Neural cell (in vitro differentiated cells): ENCODE data around the gene GPC5. TPM values are rescaled to one million over a fixed set of nuclear protein-coding genes. Genes with fewer than 3 reads are reported as not detected.

Experiments
- H2AFZ ChIP-seq: fragments of 200-600, 300-800 bp; sonication (generic), shearing (Covaris generic); 2 replicates; pipeline ENCODE4 v1.6.0; 2014; ENCODE audit warnings: low read depth, mild to moderate bottlenecking, antibody characterized with exemption, low read length, moderate library complexity
- H3F3A ChIP-seq: fragments of 200-600 bp; shearing (Covaris generic); 2 replicates; pipeline ENCODE4 v1.6.1; 2016; ENCODE audit warnings: mild to moderate bottlenecking, moderate library complexity, mixed read lengths, antibody characterized with exemption, low read length; ENCODE audit not compliant: insufficient read depth, poor library complexity, severe bottlenecking
- H3K27ac ChIP-seq: fragments of 200-600, 300-800 bp; sonication (generic), shearing (Covaris generic); 2 replicates; pipeline ENCODE4 v1.5.1; 2014; ENCODE audit warnings: mild to moderate bottlenecking, low read length, moderate library complexity
- H3K27me3 ChIP-seq: fragments of 300-800, 200-600 bp; sonication (generic), shearing (Covaris generic); 2 replicates; pipeline ENCODE4 v1.6.0; 2014; ENCODE audit warnings: mild to moderate bottlenecking, low read depth, low read length, moderate library complexity; ENCODE audit not compliant: insufficient read depth
- H3K36me3 ChIP-seq: fragments of 300-800, 200-600 bp; sonication (generic), shearing (Covaris generic); 2 replicates; pipeline ENCODE4 v1.5.1; 2014; ENCODE audit warnings: mild to moderate bottlenecking, antibody characterized with exemption, low read length, moderate library complexity; ENCODE audit not compliant: insufficient read depth
- H3K4me2 ChIP-seq: fragments of 300-800, 200-600 bp; sonication (generic), shearing (Covaris generic); 2 replicates; pipeline ENCODE4 v1.6.0; 2014; ENCODE audit warnings: mild to moderate bottlenecking, low read length
- H3K4me3 ChIP-seq: fragments of 300-800, 200-600 bp; sonication (generic), shearing (Covaris generic); 2 replicates; pipeline ENCODE4 v1.5.1; 2014; ENCODE audit warnings: mild to moderate bottlenecking, low read length, moderate library complexity
- H3K79me2 ChIP-seq: fragments of 200-600 bp; shearing (Covaris generic); replicated peaks from 2 replicates; pipeline ENCODE4 v1.6.0; 2014; ENCODE audit warnings: mild to moderate bottlenecking, low read length, moderate library complexity; ENCODE audit not compliant: insufficient read depth
- H3K9ac ChIP-seq: fragments of 300-800, 200-600 bp; sonication (generic), shearing (Covaris generic); 2 replicates; pipeline ENCODE4 v1.6.1; 2016; ENCODE audit warnings: mild to moderate bottlenecking, low read length, mixed read lengths
- H3K9me2 ChIP-seq: fragments of 200-600 bp; shearing (Covaris generic); 2 replicates; pipeline ENCODE4 v1.6.1; 2016; ENCODE audit warnings: mild to moderate bottlenecking, low read length, mixed read lengths; ENCODE audit not compliant: insufficient read depth
- H3K9me3 ChIP-seq: fragments of 200-600, 300-800 bp; sonication (generic), shearing (Covaris generic); 2 replicates; pipeline ENCODE4 v1.6.1; 2016; ENCODE audit warnings: mild to moderate bottlenecking, mixed run types, low read length, moderate library complexity, mixed read lengths
- H4K20me1 ChIP-seq: fragments of 200-600 bp; shearing (Covaris generic); 2 replicates; pipeline ENCODE4 v1.6.1; 2016; ENCODE audit warnings: mild to moderate bottlenecking, mixed run types; ENCODE audit not compliant: insufficient read depth
- EP300 ChIP-seq: fragments of 450-650 bp; conservative IDR thresholded peaks from 2 replicates; pipeline ENCODE4 v1.6.1; 2014; ENCODE audit warnings: antibody characterized with exemption, mild to moderate bottlenecking, moderate library complexity; ENCODE audit not compliant: poor library complexity, severe bottlenecking
- EZH2 ChIP-seq: fragments of 200-600, 300-800 bp; shearing (Covaris generic), sonication (generic); IDR thresholded peaks from 2 replicates; pipeline ENCODE4 v1.6.1; 2014; ENCODE audit warnings: antibody characterized with exemption, low read length, borderline replicate concordance, mild to moderate bottlenecking; ENCODE audit not compliant: insufficient read depth, poor library complexity, severe bottlenecking
- MXI1 ChIP-seq: fragments of 450-650 bp; conservative IDR thresholded peaks from 2 replicates; pipeline ENCODE4 v1.6.1; 2014; ENCODE audit warnings: antibody characterized with exemption, mild to moderate bottlenecking; ENCODE audit not compliant: poor library complexity, severe bottlenecking
- POLR2AphosphoS5 ChIP-seq: IDR thresholded peaks from 2 replicates; pipeline ENCODE4 v1.6.1; 2012
- RAD21 ChIP-seq: fragments of 450-650 bp; conservative IDR thresholded peaks from 2 replicates; pipeline ENCODE4 v1.6.1; 2014; ENCODE audit warnings: antibody characterized with exemption, mild to moderate bottlenecking, moderate library complexity
- SMC3 ChIP-seq: fragments of 450-650 bp; conservative IDR thresholded peaks from 2 replicates; pipeline ENCODE4 v1.6.1; 2014; ENCODE audit warnings: antibody characterized with exemption, mild to moderate bottlenecking, moderate library complexity; ENCODE audit not compliant: poor library complexity
- TAF1 ChIP-seq: IDR thresholded peaks from 2 replicates; pipeline ENCODE4 v1.6.1; 2012; ENCODE audit warnings: low read depth
- polyA plus RNA-seq: library from polyadenylated mRNA; depleted of rRNA; stranded (reverse); fragments of >200 nt; gene quantifications from 2 replicates; pipeline ENCODE4 v1.2.3, GENCODE V29; 2014
- TF ChIP-seq, protein P1 (sequence below): IDR thresholded peaks from 2 replicates; pipeline ENCODE4 v1.6.1; 2012; ENCODE audit warnings: borderline replicate concordance
- TF ChIP-seq, protein P2 (sequence below): fragments of 450-650 bp; IDR thresholded peaks from 2 replicates; pipeline ENCODE4 v1.5.1; 2014; ENCODE audit warnings: antibody characterized with exemption, mild to moderate bottlenecking, moderate library complexity; ENCODE audit not compliant: poor library complexity, severe bottlenecking

Gene GPC5
- polyA plus RNA-seq, 1 donor from 2014 or later: 5.0 TPM

DNA sequence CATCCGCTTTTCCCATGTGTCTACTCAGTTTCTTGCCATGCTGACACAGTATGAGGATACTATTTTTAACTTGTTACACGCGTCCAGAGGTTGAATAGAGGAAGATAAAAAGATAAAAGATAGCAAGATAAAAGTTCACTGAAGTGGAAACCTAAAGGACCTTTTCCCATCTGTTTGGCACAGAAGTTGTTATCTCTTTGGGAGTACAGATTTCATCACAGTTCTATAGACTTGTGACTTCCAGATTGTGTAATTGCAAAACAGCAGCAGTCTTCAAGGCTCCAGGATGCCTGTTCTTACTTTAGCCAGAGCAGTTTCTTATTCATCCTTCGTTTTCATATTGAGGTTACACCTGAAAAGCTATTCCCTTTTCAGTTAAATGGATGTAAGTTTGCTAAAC is 369.2 kb downstream of the GPC5 start:
- Histone ChIP-seq H4K20me1 (no peaks in the 10 kb centered on the region), H3K9me3 (no peaks in the 10 kb centered on the region), H3K9ac (no peak overlapping the region), H3K79me2 (no peaks in the 10 kb centered on the region), H3K36me3 (no peaks in the 10 kb centered on the region), H3K4me2 (no peak overlapping the region), H3K9me2 (no peaks in the 10 kb centered on the region), H2AFZ (no peak overlapping the region), H3K4me3 (no peak overlapping the region), H3F3A (no peaks in the 10 kb centered on the region), H3K27me3 (no peaks in the 10 kb centered on the region), H3K27ac (no peak overlapping the region)
- TF ChIP-seq MXI1 (no peak), EZH2 (no peak), SMC3 (no peak), EP300 (no peak), POLR2AphosphoS5 (no peak), TAF1 (no peak), RAD21 (no peak)
- TF ChIP-seq, protein P1, sequence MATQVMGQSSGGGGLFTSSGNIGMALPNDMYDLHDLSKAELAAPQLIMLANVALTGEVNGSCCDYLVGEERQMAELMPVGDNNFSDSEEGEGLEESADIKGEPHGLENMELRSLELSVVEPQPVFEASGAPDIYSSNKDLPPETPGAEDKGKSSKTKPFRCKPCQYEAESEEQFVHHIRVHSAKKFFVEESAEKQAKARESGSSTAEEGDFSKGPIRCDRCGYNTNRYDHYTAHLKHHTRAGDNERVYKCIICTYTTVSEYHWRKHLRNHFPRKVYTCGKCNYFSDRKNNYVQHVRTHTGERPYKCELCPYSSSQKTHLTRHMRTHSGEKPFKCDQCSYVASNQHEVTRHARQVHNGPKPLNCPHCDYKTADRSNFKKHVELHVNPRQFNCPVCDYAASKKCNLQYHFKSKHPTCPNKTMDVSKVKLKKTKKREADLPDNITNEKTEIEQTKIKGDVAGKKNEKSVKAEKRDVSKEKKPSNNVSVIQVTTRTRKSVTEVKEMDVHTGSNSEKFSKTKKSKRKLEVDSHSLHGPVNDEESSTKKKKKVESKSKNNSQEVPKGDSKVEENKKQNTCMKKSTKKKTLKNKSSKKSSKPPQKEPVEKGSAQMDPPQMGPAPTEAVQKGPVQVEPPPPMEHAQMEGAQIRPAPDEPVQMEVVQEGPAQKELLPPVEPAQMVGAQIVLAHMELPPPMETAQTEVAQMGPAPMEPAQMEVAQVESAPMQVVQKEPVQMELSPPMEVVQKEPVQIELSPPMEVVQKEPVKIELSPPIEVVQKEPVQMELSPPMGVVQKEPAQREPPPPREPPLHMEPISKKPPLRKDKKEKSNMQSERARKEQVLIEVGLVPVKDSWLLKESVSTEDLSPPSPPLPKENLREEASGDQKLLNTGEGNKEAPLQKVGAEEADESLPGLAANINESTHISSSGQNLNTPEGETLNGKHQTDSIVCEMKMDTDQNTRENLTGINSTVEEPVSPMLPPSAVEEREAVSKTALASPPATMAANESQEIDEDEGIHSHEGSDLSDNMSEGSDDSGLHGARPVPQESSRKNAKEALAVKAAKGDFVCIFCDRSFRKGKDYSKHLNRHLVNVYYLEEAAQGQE: no peak
- TF ChIP-seq, protein P2, sequence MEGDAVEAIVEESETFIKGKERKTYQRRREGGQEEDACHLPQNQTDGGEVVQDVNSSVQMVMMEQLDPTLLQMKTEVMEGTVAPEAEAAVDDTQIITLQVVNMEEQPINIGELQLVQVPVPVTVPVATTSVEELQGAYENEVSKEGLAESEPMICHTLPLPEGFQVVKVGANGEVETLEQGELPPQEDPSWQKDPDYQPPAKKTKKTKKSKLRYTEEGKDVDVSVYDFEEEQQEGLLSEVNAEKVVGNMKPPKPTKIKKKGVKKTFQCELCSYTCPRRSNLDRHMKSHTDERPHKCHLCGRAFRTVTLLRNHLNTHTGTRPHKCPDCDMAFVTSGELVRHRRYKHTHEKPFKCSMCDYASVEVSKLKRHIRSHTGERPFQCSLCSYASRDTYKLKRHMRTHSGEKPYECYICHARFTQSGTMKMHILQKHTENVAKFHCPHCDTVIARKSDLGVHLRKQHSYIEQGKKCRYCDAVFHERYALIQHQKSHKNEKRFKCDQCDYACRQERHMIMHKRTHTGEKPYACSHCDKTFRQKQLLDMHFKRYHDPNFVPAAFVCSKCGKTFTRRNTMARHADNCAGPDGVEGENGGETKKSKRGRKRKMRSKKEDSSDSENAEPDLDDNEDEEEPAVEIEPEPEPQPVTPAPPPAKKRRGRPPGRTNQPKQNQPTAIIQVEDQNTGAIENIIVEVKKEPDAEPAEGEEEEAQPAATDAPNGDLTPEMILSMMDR: no peak

- no peak overlapping the region for H3K27ac ChIP-seq
- no peaks in the 10 kb centered on the region for H3K9me3 ChIP-seq
- no peak overlapping the region for H2AFZ ChIP-seq
- H4K20me1 ChIP-seq: no peaks in the 10 kb centered on the region
- no peak overlapping the region for H3K9ac ChIP-seq
- no peaks in the 10 kb centered on the region for H3K36me3 ChIP-seq
- H3K4me2 ChIP-seq: no peak overlapping the region
- no peaks in the 10 kb centered on the region for H3K79me2 ChIP-seq
- no peak overlapping the region for H3K4me3 ChIP-seq
- H3K27me3 ChIP-seq: no peaks in the 10 kb centered on the region
- TF ChIP-seq EP300 (no peak), SMC3 (no peak), TAF1 (no peak)
- H3K9me2 ChIP-seq: no peaks in the 10 kb centered on the region
- H3F3A ChIP-seq: no peaks in the 10 kb centered on the region
These were observed 370.3 kb downstream of the GPC5 start for GRCh38 chr13:91768746-91769145.

GRCh38 chr13:91771229-91771628 is 372.8 kb downstream of the GPC5 start:
- Histone ChIP-seq H3K36me3 (no peaks in the 10 kb centered on the region), H3K9me2 (no peaks in the 10 kb centered on the region), H3K9me3 (no peaks in the 10 kb centered on the region), H3F3A (no peaks in the 10 kb centered on the region), H2AFZ (no peak overlapping the region), H3K27me3 (no peaks in the 10 kb centered on the region), H3K79me2 (no peaks in the 10 kb centered on the region), H3K4me3 (no peak overlapping the region), H3K27ac (no peak overlapping the region), H4K20me1 (no peaks in the 10 kb centered on the region), H3K9ac (no peak overlapping the region), H3K4me2 (no peak overlapping the region)
- TF ChIP-seq SMC3: no peak
- TF ChIP-seq TAF1: no peak
- TF ChIP-seq MXI1: no peak
- no peak for TF ChIP-seq POLR2AphosphoS5
- no peak for TF ChIP-seq EZH2
- no peak for TF ChIP-seq EP300
- TF ChIP-seq, protein P2: no peak
- TF ChIP-seq, protein P1: no peak
- no peak for TF ChIP-seq RAD21
